HFFc6 (cell line): ENCODE data around the gene SMIM14. TPM values are rescaled to one million over a fixed set of nuclear protein-coding genes. Genes with fewer than 3 reads are reported as not detected.

ENCODE experiments used
- DNase-seq: peaks from one replicate; pipeline ENCODE4 v3.0.0-alpha.2; 2018
- H3K27ac Mint-ChIP-seq: 2 replicates; pipeline ENCODE4 v1.8.0; 2020; ENCODE audit warnings: mild to moderate bottlenecking, mixed read lengths
- H3K27me3 Mint-ChIP-seq: 2 replicates; pipeline ENCODE4 v1.8.0; 2021; ENCODE audit warnings: mild to moderate bottlenecking, moderate library complexity, mixed read lengths; ENCODE audit not compliant: insufficient read depth
- H3K36me3 Mint-ChIP-seq: 2 replicates; pipeline ENCODE4 v1.8.0; 2021; ENCODE audit warnings: low read depth, mixed read lengths
- H3K4me1 Mint-ChIP-seq: 2 replicates; pipeline ENCODE4 v1.8.0; 2020; ENCODE audit warnings: low read depth, mixed read lengths
- H3K4me3 Mint-ChIP-seq: 2 replicates; pipeline ENCODE4 v1.8.0; 2020; ENCODE audit warnings: mild to moderate bottlenecking, moderate library complexity, mixed read lengths
- H3K9me3 Mint-ChIP-seq: 2 replicates; pipeline ENCODE4 v1.8.0; 2020; ENCODE audit warnings: mild to moderate bottlenecking, mixed read lengths
- total RNA-seq, 6 experiments: library from RNA; stranded (reverse); fragmentation: NEBNext Ultra II Directional; extraction: Animal tissue kit (Norgen Biotek cat#: 25700); gene quantifications; 2 replicates in 1 of 6; 3 replicates in 5 of 6; pipeline ENCODE4 v1.2.3, GENCODE V29; 2021
- TF ChIP-seq, protein P1 (sequence below): fragments of 200-600 bp; sonication (generic); IDR thresholded peaks from 2 replicates; pipeline ENCODE4 v1.5.0; 2021; ENCODE audit warnings: antibody characterized with exemption, mild to moderate bottlenecking

SMIM14 gene
- total RNA-seq, 6 experiments from 2014 or later: 26.6 to 35.0 (median 29.2) TPM

DNA sequence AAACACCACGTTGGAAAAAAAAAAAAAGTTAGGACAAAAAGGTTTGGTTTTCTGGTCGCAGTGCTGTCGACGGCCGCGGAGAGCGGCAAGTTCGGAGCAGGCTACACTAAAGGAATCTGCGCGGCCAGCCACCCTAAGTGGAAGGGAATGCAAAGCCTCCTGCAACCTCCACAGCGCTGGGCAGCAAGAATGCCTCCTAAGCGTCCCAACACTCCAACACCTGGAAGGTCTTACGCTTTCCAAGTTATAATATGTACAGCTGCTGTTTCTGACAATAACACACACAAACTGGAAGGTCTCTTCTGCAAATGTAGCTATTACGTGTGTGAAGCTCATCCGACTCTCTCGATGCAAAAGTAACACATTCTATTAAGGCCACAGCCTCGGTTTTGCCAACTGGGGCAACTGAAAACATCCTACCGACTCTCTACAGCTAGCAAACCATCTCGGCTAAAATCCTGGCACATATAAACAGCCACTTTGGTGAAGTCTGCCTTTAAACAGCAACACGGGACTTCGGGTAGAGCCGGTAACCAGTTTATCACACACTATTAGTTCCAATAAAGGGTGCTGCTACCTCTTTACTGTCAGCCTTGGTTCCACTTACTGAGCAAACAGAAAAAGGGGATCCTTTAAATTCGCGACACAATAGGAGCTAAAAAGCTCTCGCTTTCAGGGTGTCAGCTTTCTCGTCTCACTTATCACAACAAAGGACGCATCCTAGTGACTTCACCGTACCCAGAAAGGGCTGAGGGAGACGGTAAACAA is 895 bp downstream of the SMIM14 start:
- Mint-ChIP-seq H3K27me3 (peaks cover 5% of the 10 kb centered on the region; the same call in 1 of the 2 replicates), H3K4me1 (peaks cover 45% of the 10 kb centered on the region), H3K9me3 (no peaks in the 10 kb centered on the region), H3K27ac (peak overlapping the region; percentile 98), H3K4me3 (peak overlapping the region; percentile 96), H3K36me3 (no peaks in the 10 kb centered on the region)
- TF ChIP-seq, protein P1, sequence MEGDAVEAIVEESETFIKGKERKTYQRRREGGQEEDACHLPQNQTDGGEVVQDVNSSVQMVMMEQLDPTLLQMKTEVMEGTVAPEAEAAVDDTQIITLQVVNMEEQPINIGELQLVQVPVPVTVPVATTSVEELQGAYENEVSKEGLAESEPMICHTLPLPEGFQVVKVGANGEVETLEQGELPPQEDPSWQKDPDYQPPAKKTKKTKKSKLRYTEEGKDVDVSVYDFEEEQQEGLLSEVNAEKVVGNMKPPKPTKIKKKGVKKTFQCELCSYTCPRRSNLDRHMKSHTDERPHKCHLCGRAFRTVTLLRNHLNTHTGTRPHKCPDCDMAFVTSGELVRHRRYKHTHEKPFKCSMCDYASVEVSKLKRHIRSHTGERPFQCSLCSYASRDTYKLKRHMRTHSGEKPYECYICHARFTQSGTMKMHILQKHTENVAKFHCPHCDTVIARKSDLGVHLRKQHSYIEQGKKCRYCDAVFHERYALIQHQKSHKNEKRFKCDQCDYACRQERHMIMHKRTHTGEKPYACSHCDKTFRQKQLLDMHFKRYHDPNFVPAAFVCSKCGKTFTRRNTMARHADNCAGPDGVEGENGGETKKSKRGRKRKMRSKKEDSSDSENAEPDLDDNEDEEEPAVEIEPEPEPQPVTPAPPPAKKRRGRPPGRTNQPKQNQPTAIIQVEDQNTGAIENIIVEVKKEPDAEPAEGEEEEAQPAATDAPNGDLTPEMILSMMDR: no peak
- peak; percentile 50 for DNase-seq

DNA sequence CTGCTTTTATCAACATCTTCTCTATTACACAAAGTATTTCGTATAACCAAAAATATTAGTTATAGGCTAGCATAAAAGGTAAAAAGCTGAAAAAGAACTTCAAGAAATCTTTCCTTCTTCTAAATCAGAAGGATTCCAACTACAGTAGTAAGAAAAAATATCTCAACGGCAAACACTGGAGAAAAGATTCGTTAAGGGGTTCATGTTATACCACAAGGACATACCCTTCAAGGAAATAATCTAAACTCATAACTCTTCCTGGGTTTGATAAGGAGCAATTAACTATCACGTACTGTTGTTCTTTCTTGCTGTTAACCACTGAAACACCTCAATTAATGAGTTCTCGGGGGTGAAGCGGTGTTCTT is 1.5 kb downstream of the SMIM14 start:
- H3K9me3 Mint-ChIP-seq: no peaks in the 10 kb centered on the region
- TF ChIP-seq, protein P1: no peak
- H3K4me3 Mint-ChIP-seq: peak overlapping the region; percentile 96
- peaks cover 5% of the 10 kb centered on the region; the same call in 1 of the 2 replicates for H3K27me3 Mint-ChIP-seq
- DNase-seq: no peak
- H3K36me3 Mint-ChIP-seq: no peaks in the 10 kb centered on the region
- H3K27ac Mint-ChIP-seq: peak overlapping the region; percentile 98
- H3K4me1 Mint-ChIP-seq: peaks cover 45% of the 10 kb centered on the region

DNA sequence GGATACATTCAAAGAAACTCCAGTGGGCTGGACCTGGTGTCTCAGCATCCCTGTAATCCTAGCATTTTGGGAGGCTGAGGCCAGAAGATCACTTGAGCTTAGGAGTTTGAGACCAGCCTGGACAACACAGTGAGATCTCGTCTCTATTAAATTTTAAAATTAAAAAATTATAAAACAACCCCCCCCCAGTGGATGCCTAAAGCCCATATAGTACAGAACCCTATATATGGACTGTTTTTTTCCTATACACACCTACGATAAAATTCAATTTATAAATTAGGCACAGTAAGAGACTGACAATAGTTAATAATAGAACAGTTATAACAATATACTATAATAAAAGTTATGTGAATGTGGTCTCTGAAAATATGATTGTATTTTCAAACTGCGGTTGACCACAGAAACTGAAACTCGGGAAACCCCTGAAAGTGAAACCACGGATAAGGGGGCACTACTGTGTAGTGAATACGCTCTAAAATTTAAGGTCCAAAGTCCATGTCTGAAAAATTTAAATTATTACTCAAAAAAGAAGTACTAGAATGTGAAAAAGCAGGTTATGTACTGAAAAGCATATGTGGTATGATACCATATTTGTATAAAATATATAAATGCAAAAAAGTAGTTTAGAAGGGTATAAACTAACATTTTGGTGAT is 2.0 kb downstream of the SMIM14 start:
- H3K36me3 Mint-ChIP-seq: no peaks in the 10 kb centered on the region
- no peaks in the 10 kb centered on the region for H3K9me3 Mint-ChIP-seq
- TF ChIP-seq, protein P1: no peak; the same call in 1 of the 2 replicates
- H3K4me3 Mint-ChIP-seq: peak overlapping the region; percentile 96
- H3K27me3 Mint-ChIP-seq: peaks cover 5% of the 10 kb centered on the region; the same call in 1 of the 2 replicates
- peak overlapping the region; percentile 98 for H3K27ac Mint-ChIP-seq
- H3K4me1 Mint-ChIP-seq: peaks cover 45% of the 10 kb centered on the region
- DNase-seq: no peak

DNA sequence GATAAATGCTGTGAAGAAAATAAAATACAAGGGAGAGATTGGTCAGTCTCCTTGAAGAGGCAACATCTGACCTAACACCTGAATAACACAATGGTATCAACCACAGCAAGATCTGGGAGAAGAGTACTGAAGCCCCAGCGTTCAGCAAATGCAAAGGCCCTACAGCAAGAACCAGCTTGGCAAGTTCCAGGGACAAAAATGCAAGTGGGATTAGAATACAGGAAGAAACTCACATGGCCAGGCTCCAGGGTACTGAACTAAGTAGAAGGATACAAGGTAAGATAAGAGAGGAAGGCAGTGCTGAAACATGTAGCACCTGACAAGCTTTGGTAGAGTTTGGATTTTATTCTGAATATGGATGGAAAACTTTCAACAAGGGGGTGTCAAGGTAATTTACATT is 3.6 kb downstream of the SMIM14 start:
- Mint-ChIP-seq H3K27ac (no peak overlapping the region), H3K4me3 (no peak overlapping the region), H3K36me3 (no peaks in the 10 kb centered on the region), H3K9me3 (no peaks in the 10 kb centered on the region), H3K4me1 (peaks cover 41% of the 10 kb centered on the region), H3K27me3 (peaks cover 5% of the 10 kb centered on the region; the same call in 1 of the 2 replicates)
- DNase-seq: no peak
- TF ChIP-seq, protein P1: no peak

DNA sequence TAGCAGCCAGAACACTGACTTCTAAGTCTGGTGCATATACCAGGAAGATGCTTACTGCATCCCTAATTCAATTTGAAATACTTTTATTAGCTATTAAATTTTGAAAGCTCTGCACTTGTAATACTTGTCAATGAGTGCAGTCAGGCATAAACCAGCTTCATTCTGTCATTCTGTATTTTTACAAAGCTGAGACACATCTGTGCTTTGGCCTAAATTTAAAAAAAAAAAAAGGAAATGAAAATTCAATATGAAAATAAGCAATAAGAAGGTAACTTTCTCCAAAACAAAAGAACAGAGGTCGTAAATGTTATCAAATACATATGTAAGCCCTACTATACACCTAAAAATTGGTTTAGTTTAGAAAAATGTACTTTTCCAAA is 7.0 kb downstream of the SMIM14 start:
- TF ChIP-seq, protein P1: no peak
- H3K27me3 Mint-ChIP-seq: no peaks in the 10 kb centered on the region; the same call in 1 of the 2 replicates
- no peak for DNase-seq
- H3K4me3 Mint-ChIP-seq: no peak overlapping the region
- no peak overlapping the region for H3K27ac Mint-ChIP-seq
- H3K4me1 Mint-ChIP-seq: peaks cover 24% of the 10 kb centered on the region
- H3K9me3 Mint-ChIP-seq: no peaks in the 10 kb centered on the region
- H3K36me3 Mint-ChIP-seq: no peaks in the 10 kb centered on the region
